Measurements from ENCODE around the gene SSTR5.

Gene SSTR5

DNA sequence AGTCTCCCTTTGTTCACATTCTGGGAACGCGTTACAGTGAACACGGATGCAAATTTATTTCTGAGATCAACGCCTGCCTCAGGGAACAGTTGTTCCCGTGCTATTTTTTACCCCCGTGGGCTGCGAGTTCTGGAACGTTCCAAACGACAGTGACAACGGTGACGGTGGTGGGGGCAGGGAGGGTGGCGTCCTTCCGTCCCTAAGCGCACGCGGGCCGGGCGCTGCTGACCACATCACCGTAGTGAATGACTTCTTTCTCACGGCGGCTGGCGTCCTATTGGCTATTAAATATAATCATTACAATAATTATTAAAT lies 45.1 kb upstream of the SSTR5 start:
- Histone ChIP-seq H3K27me3 (replicated peaks; ENCODE audit: control insufficient read depth, insufficient read depth, low read length) (no peaks in the 10 kb centered on the region; the same call in 1 of the 2 replicates), H3K36me3 (ENCODE audit: control insufficient read depth, insufficient read depth, low read length) (no peaks in the 10 kb centered on the region), H3K4me3 (replicated peaks; ENCODE audit: low read depth, low read length) (no peak overlapping the region)
- no peak for DNase-seq (ENCODE audit: extremely low read depth, insufficient read length)
- TF ChIP-seq, protein P1, sequence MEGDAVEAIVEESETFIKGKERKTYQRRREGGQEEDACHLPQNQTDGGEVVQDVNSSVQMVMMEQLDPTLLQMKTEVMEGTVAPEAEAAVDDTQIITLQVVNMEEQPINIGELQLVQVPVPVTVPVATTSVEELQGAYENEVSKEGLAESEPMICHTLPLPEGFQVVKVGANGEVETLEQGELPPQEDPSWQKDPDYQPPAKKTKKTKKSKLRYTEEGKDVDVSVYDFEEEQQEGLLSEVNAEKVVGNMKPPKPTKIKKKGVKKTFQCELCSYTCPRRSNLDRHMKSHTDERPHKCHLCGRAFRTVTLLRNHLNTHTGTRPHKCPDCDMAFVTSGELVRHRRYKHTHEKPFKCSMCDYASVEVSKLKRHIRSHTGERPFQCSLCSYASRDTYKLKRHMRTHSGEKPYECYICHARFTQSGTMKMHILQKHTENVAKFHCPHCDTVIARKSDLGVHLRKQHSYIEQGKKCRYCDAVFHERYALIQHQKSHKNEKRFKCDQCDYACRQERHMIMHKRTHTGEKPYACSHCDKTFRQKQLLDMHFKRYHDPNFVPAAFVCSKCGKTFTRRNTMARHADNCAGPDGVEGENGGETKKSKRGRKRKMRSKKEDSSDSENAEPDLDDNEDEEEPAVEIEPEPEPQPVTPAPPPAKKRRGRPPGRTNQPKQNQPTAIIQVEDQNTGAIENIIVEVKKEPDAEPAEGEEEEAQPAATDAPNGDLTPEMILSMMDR (IDR thresholded peaks at IDR 0.05; ENCODE audit: insufficient read depth, low read length, poor library complexity, severe bottlenecking), result no peak

DNA sequence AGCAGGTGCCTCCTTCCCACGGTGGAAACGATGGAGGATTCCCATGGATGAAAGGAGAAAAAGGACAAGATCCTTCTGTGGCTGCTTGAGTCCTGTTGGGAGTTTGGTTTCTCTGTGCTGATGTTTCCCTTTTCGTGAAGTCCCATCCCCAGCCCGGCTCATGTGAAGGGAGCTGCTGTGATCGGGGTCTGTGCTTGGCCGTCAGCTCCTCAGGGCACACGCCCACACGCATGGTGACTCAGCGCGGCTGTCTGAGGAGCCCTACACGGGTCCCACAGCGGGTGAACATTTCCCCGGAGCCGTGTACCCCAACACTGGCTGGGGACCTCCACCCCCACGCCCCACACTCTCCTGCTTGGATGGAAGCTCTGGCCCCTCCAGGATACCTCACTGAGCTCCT lies 44.5 kb upstream of the SSTR5 start:
- Histone ChIP-seq H3K27me3 (replicated peaks; ENCODE audit: control insufficient read depth, insufficient read depth, low read length) (no peaks in the 10 kb centered on the region; the same call in 1 of the 2 replicates), H3K36me3 (ENCODE audit: control insufficient read depth, insufficient read depth, low read length) (no peaks in the 10 kb centered on the region), H3K4me3 (replicated peaks; ENCODE audit: low read depth, low read length) (no peak overlapping the region)
- DNase-seq (ENCODE audit: extremely low read depth, insufficient read length), result no peak
- TF ChIP-seq, protein P1 (IDR thresholded peaks at IDR 0.05; ENCODE audit: insufficient read depth, low read length, poor library complexity, severe bottlenecking), result no peak

- H3K27me3 ChIP-seq (replicated peaks; ENCODE audit: control insufficient read depth, insufficient read depth, low read length), result no peaks in the 10 kb centered on the region; the same call in 1 of the 2 replicates
- no peak overlapping the region for H3K4me3 ChIP-seq (replicated peaks; ENCODE audit: low read depth, low read length)
- no peak for DNase-seq (ENCODE audit: extremely low read depth, insufficient read length)
- TF ChIP-seq, protein P1 (IDR thresholded peaks at IDR 0.05; ENCODE audit: insufficient read depth, low read length, poor library complexity, severe bottlenecking), result no peak
- H3K36me3 ChIP-seq (ENCODE audit: control insufficient read depth, insufficient read depth, low read length), result no peaks in the 10 kb centered on the region
Observed at GRCh38 chr16:1028524-1029258, 43.9 kb upstream of the SSTR5 start.

GRCh38 chr16:1029259-1029545 lies 43.3 kb upstream of the SSTR5 start:
- Histone ChIP-seq H3K36me3 (ENCODE audit: control insufficient read depth, insufficient read depth, low read length) (no peaks in the 10 kb centered on the region), H3K4me3 (replicated peaks; ENCODE audit: low read depth, low read length) (no peak overlapping the region)

GRCh38 chr16:1030473-1030901 lies 42.1 kb upstream of the SSTR5 start:
- Histone ChIP-seq H3K27me3 (replicated peaks; ENCODE audit: control insufficient read depth, insufficient read depth, low read length) (no peaks in the 10 kb centered on the region; the same call in 1 of the 2 replicates), H3K4me3 (replicated peaks; ENCODE audit: low read depth, low read length) (no peak overlapping the region), H3K36me3 (ENCODE audit: control insufficient read depth, insufficient read depth, low read length) (no peaks in the 10 kb centered on the region)
- no peak for DNase-seq (ENCODE audit: extremely low read depth, insufficient read length)
- TF ChIP-seq, protein P1 (IDR thresholded peaks at IDR 0.05; ENCODE audit: insufficient read depth, low read length, poor library complexity, severe bottlenecking), result no peak

More at GRCh38 chr16:1029259-1029545, 43.3 kb upstream of the SSTR5 start:
- no peaks in the 10 kb centered on the region; the same call in 1 of the 2 replicates for H3K27me3 ChIP-seq (replicated peaks; ENCODE audit: control insufficient read depth, insufficient read depth, low read length)
- TF ChIP-seq, protein P1 (IDR thresholded peaks at IDR 0.05; ENCODE audit: insufficient read depth, low read length, poor library complexity, severe bottlenecking), result no peak
- no peak for DNase-seq (ENCODE audit: extremely low read depth, insufficient read length)

- no peak for DNase-seq (ENCODE audit: extremely low read depth, insufficient read length)
- Histone ChIP-seq H3K4me3 (replicated peaks; ENCODE audit: low read depth, low read length) (no peak overlapping the region), H3K36me3 (ENCODE audit: control insufficient read depth, insufficient read depth, low read length) (no peaks in the 10 kb centered on the region), H3K27me3 (replicated peaks; ENCODE audit: control insufficient read depth, insufficient read depth, low read length) (no peaks in the 10 kb centered on the region; the same call in 1 of the 2 replicates)
- TF ChIP-seq, protein P1 (IDR thresholded peaks at IDR 0.05; ENCODE audit: insufficient read depth, low read length, poor library complexity, severe bottlenecking), result no peak
Observed at GRCh38 chr16:1031666-1032065, 40.9 kb upstream of the SSTR5 start.

All from GM06990 (cell line).